Body of pancreas (tissue), 4 donors: Measurements from ENCODE around the gene TXN2.

Experiments used
- CTCF ChIP-seq, 7 experiments: fragments of 450-650 bp in 4 of 7; fragments of 200-600 bp in 3 of 7; sonication (generic) in 3 of 7; IDR thresholded peaks; one replicate each; pipeline ENCODE4 v1.5.1; 2016 to 2019; ENCODE audit warnings: antibody characterized with exemption in 7 of 7
- POLR2A ChIP-seq, 3 donors: fragments of 450-650 bp; IDR thresholded peaks; one replicate each; pipeline ENCODE4 v1.6.1; 2016; ENCODE audit warnings: antibody characterized with exemption in 3 of 3, mild to moderate bottlenecking in 2 of 3

GRCh38 chr22:36481393-36482168 is at the start of gene TXN2:
- TF ChIP-seq CTCF (IDR thresholded peaks at IDR 0.05) (no peak), POLR2A (IDR thresholded peaks at IDR 0.05) (peak; percentile 50 to 93 (median 89))
